NCI-H345 treated with DMSO at 0.1 percent for 48 hours (cell line): ENCODE results near the gene PAX5.

Experiments
- DNase-seq: peaks from one replicate; lab custom pipeline; 2025; ENCODE audit not compliant: unreplicated experiment; lab: John Stamatoyannopoulos, UW

The PAX5 gene

DNA sequence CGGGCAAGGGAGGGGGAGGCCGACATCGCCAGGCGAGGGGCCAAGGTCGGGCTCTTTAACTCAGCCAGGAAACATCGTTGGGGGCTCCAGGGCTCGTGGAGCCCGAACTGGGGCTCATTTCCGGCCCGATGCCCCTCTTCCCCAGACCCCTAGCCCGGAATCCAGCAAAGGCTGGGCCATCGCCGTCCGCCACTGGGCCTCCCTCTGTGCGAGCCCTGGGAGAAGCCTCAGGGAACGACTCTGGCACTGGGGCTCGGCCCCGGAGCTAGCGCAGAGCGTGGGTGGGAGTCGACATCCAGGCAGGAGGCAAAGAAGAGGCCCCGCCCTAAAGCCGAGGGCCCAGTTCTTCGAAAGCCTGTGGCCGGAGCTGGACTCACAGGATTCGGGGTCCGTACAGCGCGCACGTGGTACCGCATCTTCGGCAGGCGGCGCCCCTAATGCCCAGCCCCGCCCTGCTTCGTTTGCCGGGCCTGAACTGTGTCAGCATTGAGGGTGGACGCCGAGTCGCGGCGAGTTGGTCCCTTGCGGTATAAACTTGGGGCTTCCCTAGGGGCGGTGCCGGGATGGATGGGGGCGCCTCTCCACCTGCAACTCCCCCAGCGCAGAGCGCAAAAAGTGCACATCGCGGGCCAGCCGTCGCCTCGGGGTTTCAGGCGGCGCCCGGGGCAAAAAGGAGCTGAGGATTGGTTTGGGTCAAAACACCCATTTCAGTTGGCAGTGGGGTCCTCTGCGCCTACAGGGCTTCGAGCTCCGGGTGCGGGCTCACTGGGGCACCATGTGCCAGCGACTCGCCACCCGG is 3.6 kb upstream of the PAX5 start:
- no peak for DNase-seq

- no peak for DNase-seq
Measured at GRCh38 chr9:37036776-37037502, 2.9 kb upstream of the PAX5 start.

GRCh38 chr9:37036371-37036775 is 2.3 kb upstream of the PAX5 start:
- no peak for DNase-seq

DNA sequence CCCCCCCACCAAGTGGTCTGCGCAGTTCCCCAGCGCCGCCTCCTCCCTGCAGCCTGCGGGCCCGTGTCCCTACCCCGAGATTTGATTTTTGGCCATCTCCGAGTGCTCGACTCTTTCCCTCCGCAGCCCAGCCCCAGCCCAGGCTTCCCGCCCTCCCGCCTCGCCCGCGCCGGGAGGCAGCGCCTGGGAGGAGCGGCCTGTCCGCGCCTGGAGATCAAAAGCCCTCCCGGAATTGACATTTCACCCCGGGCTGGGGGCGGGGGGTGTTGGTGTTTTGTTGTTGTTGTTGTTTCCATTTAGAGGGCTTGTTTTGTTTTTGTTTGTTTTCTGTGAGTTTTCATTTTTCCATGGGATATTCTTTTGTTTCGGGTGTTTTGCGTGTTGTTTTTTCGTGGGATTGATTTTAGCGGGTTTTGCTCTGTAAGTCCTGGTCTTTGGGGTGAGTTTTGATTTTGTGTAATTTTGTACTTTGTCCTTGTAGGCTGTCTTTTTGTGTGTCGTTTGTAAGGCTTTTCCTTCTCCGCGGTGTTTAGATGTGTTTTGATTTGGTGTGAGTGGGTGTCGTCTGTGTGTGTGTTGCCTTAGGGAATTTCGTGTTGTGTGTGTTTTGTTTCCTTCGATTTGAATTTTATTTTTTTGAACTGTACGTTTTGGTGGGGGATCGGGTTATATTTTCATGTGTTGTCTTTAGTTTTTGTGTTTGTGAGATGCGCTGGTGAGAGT is 1.7 kb upstream of the PAX5 start:
- no peak for DNase-seq

- DNase-seq: no peak
Measured at GRCh38 chr9:37034938-37035647, 1.0 kb upstream of the PAX5 start.

DNA sequence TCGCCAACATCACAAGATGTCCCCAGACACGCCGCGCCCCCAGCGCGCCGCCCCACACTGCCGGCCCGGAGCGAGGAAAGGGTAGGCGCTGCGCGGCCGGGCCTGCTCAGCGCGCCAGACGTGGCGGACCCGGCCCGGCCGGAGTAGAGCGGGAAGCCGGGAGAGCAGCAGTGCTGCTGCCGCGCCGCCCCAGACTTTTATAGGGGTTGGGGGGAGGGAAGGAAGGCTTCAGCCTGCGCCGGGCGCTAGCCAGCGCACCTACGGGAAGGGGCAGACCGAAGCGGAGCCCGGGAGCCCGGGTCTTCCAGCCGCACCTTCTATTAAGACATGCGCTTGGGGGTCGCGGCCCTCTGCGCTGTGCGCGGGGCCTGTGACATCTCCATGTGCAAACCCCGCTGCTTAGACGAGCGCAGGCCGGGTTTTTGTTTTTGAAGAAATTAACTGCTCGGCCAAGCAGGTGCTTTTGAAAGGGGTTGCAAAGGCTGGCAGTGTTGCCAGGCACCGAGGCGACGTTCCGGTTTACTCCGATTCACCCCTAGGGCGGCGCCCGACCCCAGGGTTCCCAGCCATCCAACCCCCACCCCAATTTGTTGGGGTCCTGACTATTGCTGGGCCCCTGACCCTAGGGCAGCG is 353 bp upstream of the PAX5 start:
- peak; percentile 70 for DNase-seq

DNA sequence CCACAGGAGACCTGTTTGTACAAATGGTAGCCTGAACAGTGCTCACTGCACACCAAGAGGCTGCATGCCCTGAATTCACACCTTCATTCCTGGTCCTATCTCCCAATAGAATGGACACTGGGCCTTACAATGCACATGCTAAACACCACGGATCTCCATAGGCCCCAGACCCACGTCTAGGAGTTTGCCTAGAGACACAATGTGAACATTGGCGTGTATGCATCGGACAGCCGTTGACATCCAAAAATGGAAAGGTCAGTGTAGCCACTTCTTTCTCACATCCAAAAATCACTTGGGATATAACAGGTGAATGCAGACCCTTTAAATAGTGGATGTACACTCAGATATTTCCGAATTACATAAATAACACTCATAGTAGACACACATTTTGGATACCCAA is 927 bp downstream of the PAX5 start:
- no peak for DNase-seq

DNA sequence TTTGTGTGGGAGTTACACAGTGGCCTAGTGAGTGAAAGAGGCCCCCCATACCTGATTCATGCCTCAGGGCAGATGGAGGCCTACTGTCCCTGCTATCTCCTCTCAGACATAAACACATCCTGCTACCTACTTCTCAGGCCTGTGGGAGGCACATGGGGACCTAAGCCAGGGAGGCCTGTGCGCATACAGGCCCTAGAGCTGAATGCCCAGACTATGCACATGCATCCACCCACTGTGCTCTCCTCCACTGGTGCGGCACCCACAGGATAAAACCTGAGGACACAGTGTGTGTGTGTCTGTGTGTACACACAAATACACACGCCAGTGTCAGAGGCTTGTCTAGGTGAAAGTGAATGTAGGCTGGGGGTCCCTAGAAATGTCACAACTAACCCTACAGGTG is 1.4 kb downstream of the PAX5 start:
- DNase-seq: no peak

GRCh38 chr9:37031902-37032301 is 2.2 kb downstream of the PAX5 start:
- no peak for DNase-seq

- DNase-seq: no peak
Measured at GRCh38 chr9:37031081-37031480, 3.0 kb downstream of the PAX5 start.

- DNase-seq: no peak
Measured at GRCh38 chr9:37030611-37030939, 3.5 kb downstream of the PAX5 start.

- DNase-seq: no peak
Measured at GRCh38 chr9:37029776-37030610, 4.1 kb downstream of the PAX5 start.

- DNase-seq: no peak
Measured at GRCh38 chr9:37029304-37029775, 4.7 kb downstream of the PAX5 start.

DNA sequence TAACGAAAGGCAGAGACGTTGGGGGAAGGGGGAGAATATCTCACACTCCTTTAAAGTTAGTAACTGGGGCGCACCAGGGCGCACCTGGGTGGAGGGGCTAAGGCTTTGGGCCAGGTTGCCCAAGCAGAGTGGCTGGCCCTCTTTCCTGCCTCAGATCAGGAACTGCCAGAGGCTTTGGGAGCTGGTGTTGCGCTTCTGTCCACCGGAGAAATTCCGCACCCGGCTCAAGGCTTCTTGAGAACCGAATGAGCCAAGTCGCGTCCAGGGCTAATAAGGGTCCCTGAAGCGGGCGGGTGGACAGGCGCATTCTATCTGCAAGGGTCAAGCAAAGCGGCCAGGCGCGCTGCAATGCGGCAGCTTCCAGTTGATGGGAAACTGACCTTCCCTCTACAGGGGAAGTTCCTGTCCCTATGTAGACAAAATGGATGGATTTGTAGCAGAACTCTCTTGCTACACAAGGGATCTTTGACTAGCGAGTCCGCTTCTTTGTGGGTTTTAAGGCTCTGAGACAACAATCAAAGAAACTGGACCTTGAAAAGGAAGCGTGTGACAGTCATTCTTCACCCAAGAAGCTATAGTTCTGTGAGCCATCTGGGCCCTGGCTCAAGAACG is 5.5 kb downstream of the PAX5 start:
- no peak for DNase-seq

DNA sequence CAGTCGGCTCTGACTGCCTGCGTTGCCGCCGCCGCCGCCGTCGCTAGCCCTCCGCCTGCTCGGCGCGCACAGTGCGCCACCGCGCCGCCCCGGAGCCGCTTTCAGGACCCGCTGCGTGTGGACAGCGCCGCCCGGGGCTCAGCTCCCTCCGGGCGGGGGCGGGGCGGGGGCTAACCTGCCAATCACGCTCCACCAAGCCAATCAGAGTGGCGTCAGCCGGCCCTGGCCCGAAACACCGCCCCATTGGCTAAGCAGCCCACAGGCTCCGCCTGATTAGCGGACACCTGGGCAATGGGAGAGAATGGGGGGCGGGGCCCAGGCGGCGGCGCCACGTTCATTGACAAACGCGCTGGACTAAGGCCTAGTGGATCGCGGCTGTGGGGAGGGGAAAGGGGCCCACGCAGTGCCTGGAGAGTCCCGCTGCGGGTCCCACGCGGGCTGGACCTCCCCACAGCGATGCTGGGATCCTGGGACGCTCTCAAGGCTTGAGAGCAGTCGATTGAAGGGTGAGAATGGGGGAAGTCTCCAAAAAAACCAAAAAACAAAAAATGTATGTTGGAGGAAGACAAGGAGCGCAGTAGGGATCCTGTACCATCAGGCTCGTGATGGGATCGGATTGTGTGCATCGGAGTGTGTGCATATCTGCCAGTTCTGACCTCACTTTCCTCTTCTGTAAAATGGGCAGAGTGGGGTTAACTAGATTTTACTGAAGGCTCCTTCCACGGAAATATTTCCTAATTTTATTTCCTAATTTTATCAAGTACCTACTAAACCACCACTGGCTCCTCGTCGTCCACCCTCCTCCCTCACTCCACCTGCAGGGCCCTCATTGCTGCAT is 6.3 kb downstream of the PAX5 start:
- DNase-seq: peak; percentile 93

- DNase-seq: peak; percentile 14
Measured at GRCh38 chr9:37026931-37027581, 7.0 kb downstream of the PAX5 start.

DNA sequence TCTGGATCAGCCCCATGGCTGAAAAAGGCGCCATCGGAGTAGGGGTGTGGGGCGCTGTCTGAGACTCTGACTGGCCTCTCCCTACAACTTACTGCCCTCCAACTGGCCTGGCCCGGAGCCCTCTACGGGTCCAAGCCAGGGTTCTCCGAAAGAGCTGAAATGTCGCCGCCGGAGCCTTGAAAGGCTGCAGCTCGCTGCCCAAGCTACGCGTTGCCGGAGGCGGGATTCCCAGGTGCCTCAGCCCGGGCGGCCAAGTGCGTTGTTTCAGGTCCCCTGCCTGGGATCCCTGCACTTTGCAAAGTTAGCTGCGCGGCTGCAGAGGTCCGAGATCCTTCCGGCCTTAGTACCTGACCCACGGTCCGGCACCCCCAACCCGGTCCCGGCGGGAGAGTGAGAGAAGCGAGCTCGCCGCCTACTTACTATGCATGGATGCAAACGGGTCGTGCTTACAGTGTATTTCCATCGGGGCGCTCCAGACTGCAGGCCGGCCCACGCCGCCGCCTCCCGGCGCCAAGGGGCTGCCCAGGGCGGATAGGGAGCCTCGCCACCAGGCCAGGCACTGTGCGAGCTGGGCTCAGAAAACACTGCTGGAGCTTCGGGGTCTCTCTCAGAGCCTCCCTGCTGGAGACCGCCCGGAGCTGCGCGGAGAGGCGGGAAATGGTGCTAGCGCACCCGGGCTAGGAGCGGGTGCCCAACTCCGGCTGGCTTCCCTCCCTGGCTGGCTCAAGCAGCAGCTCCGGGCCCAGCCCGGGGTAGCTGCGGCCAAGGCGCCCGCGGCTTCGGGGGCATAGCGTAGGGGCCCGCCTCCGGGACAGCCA is 7.7 kb downstream of the PAX5 start:
- peak; percentile 19 for DNase-seq
